WTC11 (cell line): ENCODE data around the gene ACTN2.

Experiments used
- NR2C2 ChIP-seq: sonication (generic); formaldehyde crosslinking; IDR thresholded peaks from 2 replicates; pipeline ENCODE4 v1.8.0; 2022; ENCODE audit warnings: mild to moderate bottlenecking, missing genetic modification reagents
- SP1 ChIP-seq: sonication (generic); formaldehyde crosslinking; conservative IDR thresholded peaks from 2 replicates; pipeline ENCODE4 v1.8.1; 2022; ENCODE audit warnings: missing genetic modification reagents
- TF ChIP-seq, protein P1 (sequence below): fragments of 200-600 bp; IDR thresholded peaks from 2 replicates; pipeline ENCODE4 v1.8.0; 2022; ENCODE audit warnings: antibody characterized with exemption
- TF ChIP-seq, protein P2 (sequence below): sonication (generic); formaldehyde crosslinking; IDR thresholded peaks from 2 replicates; pipeline ENCODE4 v1.8.1; 2023; ENCODE audit warnings: mild to moderate bottlenecking, missing genetic modification reagents, moderate library complexity
- TF ChIP-seq, protein P3 (sequence below): fragments of 250-450 bp; sonication (Bioruptor Pico); IDR thresholded peaks from 2 replicates; pipeline ENCODE4 v1.9.0; 2021; ENCODE audit warnings: mild to moderate bottlenecking

DNA sequence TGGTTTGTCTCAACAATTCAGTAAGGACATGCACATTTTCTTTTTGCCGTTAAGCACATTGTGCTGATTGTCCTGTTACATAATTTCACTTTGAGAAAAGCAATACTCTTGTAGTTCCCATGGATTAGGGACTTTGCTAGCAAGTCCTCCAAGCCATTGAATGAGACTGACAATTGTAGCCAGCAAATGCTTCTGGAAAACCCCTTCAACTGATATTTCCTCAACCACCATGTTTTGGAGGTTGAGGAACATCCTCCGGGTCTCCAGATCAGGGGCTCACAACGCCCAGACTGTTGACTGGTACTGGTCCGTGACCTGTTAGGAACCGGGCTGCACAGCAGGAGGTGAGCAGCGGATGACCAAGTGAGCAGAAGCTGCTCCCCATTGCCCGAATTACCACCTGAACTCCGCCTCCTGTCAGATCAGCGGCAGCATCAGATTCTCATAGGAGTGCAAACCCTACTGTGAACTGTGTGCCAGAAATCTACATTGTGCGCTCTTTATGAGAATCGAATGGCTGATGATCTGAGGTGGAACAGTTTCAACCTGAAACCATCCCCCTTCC lies 24.1 kb downstream of the ACTN2 start:
- no peak for TF ChIP-seq NR2C2 (CRISPR knock-in tag)
- TF ChIP-seq, protein P1, sequence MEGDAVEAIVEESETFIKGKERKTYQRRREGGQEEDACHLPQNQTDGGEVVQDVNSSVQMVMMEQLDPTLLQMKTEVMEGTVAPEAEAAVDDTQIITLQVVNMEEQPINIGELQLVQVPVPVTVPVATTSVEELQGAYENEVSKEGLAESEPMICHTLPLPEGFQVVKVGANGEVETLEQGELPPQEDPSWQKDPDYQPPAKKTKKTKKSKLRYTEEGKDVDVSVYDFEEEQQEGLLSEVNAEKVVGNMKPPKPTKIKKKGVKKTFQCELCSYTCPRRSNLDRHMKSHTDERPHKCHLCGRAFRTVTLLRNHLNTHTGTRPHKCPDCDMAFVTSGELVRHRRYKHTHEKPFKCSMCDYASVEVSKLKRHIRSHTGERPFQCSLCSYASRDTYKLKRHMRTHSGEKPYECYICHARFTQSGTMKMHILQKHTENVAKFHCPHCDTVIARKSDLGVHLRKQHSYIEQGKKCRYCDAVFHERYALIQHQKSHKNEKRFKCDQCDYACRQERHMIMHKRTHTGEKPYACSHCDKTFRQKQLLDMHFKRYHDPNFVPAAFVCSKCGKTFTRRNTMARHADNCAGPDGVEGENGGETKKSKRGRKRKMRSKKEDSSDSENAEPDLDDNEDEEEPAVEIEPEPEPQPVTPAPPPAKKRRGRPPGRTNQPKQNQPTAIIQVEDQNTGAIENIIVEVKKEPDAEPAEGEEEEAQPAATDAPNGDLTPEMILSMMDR: no peak
- no peak for TF ChIP-seq SP1 (CRISPR knock-in tag)
- TF ChIP-seq, protein P2, sequence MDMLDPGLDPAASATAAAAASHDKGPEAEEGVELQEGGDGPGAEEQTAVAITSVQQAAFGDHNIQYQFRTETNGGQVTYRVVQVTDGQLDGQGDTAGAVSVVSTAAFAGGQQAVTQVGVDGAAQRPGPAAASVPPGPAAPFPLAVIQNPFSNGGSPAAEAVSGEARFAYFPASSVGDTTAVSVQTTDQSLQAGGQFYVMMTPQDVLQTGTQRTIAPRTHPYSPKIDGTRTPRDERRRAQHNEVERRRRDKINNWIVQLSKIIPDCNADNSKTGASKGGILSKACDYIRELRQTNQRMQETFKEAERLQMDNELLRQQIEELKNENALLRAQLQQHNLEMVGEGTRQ: no peak
- TF ChIP-seq, protein P3, sequence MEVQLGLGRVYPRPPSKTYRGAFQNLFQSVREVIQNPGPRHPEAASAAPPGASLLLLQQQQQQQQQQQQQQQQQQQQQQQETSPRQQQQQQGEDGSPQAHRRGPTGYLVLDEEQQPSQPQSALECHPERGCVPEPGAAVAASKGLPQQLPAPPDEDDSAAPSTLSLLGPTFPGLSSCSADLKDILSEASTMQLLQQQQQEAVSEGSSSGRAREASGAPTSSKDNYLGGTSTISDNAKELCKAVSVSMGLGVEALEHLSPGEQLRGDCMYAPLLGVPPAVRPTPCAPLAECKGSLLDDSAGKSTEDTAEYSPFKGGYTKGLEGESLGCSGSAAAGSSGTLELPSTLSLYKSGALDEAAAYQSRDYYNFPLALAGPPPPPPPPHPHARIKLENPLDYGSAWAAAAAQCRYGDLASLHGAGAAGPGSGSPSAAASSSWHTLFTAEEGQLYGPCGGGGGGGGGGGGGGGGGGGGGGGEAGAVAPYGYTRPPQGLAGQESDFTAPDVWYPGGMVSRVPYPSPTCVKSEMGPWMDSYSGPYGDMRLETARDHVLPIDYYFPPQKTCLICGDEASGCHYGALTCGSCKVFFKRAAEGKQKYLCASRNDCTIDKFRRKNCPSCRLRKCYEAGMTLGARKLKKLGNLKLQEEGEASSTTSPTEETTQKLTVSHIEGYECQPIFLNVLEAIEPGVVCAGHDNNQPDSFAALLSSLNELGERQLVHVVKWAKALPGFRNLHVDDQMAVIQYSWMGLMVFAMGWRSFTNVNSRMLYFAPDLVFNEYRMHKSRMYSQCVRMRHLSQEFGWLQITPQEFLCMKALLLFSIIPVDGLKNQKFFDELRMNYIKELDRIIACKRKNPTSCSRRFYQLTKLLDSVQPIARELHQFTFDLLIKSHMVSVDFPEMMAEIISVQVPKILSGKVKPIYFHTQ (CRISPR knock-in tag): no peak
